NB4 (cell line): Measurements from ENCODE around the gene LIPF.

Experiments
- CTCF ChIP-seq: IDR thresholded peaks from one replicate; pipeline ENCODE4 v1.5.1; 2012; ENCODE audit warnings: low read depth, low read length
- MAX ChIP-seq: IDR thresholded peaks from 2 replicates; pipeline ENCODE4 v1.6.1; 2011; ENCODE audit warnings: low read depth, low read length
- POLR2A ChIP-seq: IDR thresholded peaks from 2 replicates; pipeline ENCODE4 v1.6.1; 2011; ENCODE audit warnings: mild to moderate bottlenecking; ENCODE audit not compliant: insufficient read length; ENCODE audit errors: extremely low read depth

GRCh38 chr10:88651101-88651551 lies 13.1 kb upstream of the LIPF start:
- TF ChIP-seq CTCF = no peak
- no peak for TF ChIP-seq POLR2A
- no peak for TF ChIP-seq MAX
